Measurements from ENCODE around the gene MAGOH. TPM values are rescaled to one million over a fixed set of nuclear protein-coding genes. Genes with fewer than 3 reads are reported as not detected.
"Not testable (repeated sequence)": the region's sequence is repeated elsewhere in the genome, so short reads cannot be mapped to it uniquely, and the experiment has no call there.

MAGOH gene
- total RNA-seq, 1 donor from 2014 or later, result 38.1 TPM

DNA sequence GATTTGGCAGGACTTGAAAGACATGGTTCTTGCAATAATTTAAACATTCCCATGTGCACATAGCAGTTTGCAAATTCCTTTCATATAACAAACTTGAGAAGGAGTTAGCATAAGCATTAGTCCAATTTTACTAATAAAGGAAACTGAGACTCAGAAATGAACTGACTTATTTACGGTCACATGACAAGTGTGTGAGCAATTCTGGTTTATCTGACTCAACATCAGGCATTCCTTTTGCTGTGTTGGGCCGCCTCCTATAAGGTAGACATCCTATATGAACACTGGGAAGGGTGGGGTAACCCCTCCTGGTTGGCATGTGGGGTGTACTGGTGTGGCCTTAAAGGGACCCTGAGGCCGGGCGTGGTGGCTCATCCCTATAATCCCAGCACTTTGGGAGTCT lies 50.2 kb downstream of the MAGOH start:
- DNase-seq (ENCODE audit: low read depth in 2 of 2), result no peak

DNA sequence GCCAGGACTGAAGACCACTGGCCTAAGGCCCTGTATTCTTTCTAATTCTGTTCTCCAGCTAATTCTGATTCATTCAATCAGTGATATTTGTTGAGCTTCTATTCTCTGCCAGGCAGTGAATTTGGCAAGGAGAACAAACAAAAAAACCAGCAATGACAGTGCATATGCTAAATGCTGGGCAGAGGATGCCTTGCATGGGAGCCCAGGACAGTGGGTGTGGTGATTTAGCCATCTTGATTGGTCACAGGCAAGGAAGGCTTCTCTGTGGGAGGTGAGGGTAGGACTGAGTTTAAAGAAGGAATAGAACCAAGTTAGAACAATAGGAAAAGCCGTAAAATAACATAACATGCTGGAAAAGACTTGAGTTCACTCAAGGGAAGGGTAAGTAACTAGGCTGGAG lies 50.9 kb downstream of the MAGOH start:
- no peak for DNase-seq (ENCODE audit: low read depth in 2 of 2)

DNA sequence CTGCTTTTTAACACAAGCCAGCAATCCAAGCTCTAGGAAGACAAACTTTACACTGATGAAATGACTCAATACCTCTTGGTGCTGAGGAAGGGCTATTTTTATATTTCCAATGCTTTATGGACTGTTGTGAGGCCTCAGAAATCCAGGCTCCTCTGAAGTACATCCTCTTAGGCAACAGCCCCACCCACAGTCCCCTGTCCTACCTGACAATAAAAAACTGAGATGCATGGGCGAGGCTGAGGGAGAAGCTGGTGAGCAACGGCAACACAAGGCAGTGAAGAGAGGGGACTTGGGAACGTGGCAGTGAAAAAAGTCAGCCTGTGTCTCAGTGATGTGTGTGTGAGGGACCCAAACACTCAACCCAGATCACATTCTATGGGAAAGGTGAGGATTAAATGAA lies 51.8 kb downstream of the MAGOH start:
- no peak for DNase-seq (ENCODE audit: low read depth in 2 of 2)

DNA sequence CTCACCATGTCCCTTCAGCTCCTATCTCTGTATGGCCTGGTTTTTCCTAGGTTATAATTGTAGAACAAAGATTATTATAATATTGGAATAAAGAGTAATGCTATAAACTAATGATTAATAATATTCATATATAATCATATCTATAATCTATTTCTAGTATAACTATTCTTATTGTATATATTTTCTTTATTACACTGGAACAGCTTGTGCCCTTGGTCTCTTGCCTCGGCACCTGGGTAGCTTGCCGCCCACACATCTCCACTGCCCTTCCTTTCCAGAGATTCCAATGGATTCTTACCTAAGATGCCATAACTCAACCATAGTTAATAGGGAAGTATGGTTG lies 52.4 kb downstream of the MAGOH start:
- DNase-seq (ENCODE audit: low read depth in 2 of 2), result not testable (repeated sequence)

DNA sequence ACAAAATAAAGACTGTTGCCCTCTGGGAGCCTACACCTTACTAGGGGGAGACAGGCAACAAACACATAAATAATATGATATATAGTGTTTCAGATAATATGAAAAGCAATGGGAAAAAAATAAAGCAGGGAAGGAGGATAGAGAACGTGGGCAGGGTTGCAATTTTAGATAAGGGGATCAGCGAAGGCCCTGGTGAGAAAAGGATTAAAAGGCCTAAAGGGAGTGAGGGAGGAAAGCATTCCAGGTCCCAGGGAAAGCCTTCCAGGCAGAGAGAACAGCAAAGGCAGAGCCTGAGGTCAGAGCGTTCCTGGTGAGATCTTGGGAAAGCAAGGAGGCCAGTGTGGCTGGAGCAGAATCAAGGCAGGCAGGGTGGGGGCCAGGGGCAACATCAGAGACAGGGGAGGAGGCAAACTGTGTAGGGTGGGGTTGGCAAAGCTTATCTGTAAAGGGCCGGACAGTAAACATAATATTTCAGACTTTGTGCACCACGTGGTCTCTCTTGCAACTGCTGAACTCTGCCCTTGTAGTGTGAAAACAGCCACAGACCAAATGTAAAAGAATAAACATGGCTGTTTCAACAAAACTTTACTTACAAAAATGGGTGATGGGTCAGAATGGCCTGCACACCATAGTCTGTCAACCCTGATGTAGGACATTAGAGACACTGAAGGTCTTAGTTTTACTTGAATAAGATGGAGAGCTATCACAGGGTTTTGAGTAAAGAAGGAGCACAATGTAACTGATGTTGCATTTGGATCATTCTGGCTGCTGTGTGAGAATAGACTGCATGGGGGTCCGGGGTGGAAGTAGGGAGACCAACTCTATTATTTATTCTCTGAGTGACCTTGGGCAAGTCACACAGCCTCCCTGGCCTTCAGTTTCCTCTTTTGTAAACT lies 55.0 kb downstream of the MAGOH start:
- DNase-seq (ENCODE audit: low read depth in 2 of 2), result no peak

DNA sequence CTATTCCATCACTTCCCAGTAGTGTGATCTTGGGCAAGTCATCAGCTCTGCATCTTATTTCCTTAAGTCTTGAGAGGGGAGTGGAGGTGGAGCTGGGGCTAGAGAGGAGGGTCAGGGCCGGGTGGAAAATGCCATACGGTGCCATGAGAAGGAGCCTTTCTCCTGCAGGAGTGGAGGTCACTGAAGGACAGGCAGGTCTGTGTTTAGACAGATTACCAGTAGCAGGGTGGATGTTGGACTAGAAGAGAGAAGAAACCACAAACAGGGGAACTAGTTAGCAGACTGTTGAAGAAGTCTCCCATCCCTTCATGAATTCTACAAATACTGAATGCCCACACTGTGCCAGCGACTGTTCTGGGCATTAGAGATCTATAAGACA lies 55.6 kb downstream of the MAGOH start:
- no peak for DNase-seq (ENCODE audit: low read depth in 2 of 2)

DNA sequence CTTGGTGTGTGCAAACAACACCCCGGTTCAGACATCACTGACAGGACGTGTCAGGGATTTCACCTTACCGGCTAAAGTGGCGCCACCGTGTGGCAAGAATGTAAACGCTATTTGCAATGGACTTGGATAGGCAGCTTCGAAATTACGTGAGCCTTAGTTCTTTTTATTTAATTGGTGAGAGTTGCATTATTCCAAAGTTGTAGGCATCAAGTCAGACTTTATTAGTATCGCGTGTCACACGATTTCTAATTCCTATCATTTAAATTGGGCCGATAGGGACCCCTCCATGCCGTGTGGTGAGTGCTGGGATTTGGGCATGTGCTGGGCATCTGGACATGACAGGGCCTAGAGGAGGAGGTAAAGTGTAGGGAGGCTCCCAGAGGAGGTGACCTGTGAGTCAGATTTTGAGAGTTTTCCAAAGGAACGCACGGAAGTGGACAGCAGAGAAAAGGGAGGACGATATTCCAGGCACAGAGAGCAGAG lies 56.2 kb downstream of the MAGOH start:
- DNase-seq (ENCODE audit: low read depth in 2 of 2), result peak; percentile 63 to 80

DNA sequence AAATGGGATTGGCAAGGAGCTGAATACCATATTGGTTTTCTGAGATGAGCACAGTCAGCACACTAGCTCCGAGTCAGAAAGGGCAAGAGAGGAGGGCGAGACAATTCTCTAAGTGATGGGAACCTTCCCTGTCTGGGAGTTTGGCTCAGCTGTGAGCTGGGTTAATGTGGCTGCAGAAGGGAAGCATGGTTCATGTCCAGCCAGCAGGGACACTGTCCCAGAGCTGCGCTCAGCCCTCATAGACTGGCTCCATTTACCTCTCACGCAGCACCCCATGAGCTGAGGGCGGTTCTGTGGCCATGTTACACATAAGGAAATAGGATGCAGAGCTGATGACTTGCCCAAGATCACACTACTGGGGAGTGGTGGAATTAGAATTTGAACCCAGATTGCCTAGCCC lies 57.4 kb downstream of the MAGOH start:
- DNase-seq (ENCODE audit: low read depth in 2 of 2), result no peak

DNA sequence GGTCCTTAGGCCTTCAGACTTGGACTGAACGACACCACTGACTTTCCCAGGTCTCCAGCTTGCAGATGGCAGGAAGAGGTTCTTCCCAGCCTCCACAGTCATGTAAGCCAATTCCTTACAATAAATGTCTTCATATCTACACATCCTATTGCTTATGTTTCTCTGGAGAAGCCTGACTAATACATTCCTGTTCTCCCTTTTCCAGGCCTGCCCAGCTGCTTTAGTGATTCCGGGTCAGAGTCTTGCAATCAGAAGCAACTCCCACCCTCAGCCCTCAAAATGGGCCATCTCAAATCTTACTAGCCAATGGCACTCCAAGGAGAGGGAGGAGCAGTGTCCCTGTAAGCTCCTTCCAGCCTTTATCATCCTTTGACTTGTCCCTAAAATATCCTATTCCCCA lies 58.1 kb downstream of the MAGOH start:
- no peak for DNase-seq (ENCODE audit: low read depth in 2 of 2)

Other genes starting within 250 kb of the MAGOH start
- 0.13 TPM in 1 of 2 replicates, not detected in the other for gene PODN, start 176.3 kb downstream of the MAGOH start, total RNA-seq
- not detected in 2 replicates for gene SLC1A7, start 95.9 kb downstream of the MAGOH start, total RNA-seq
- gene CPT2, start 41.7 kb downstream of the MAGOH start, total RNA-seq, result 8.7 and 12.3 TPM in 2 replicates
- 30.6 and 33.4 TPM in 2 replicates for gene CZIB, start 17.9 kb downstream of the MAGOH start, total RNA-seq
- gene LRP8, start 89.6 kb upstream of the MAGOH start, total RNA-seq, result 9.1 and 21.8 TPM in 2 replicates
- gene DMRTB1, start 220.9 kb upstream of the MAGOH start, total RNA-seq, result not detected in 2 replicates

All from dermis microvascular lymphatic vessel endothelial cell (primary cell).